ENCODE measurements around the gene NFU1.

The NFU1 gene

GRCh38 chr2:69389271-69389670 is 48.0 kb downstream of the NFU1 start:
- peaks cover 30% of the 10 kb centered on the region for H3K4me1 Mint-ChIP-seq
- H3K4me3 Mint-ChIP-seq: no peak overlapping the region
- CTCF ChIA-PET: no interaction called here
- no peak for DNase-seq
- H3K36me3 Mint-ChIP-seq: peaks cover 11% of the 10 kb centered on the region
- H3K27me3 Mint-ChIP-seq: no peaks in the 10 kb centered on the region
- no peak overlapping the region for H3K27ac Mint-ChIP-seq
- H3K9me3 Mint-ChIP-seq: no peaks in the 10 kb centered on the region

- CTCF ChIA-PET: interaction anchor here (1.0 kb wide), 1 partner anchor 13 kb away, joined by 5 read pairs; no protein-coding TSS in a partner anchor
- no peak for DNase-seq
Observed at GRCh38 chr2:69387770-69388481, 49.3 kb downstream of the NFU1 start.

GRCh38 chr2:69386789-69387734 is 50.2 kb downstream of the NFU1 start, which contains the start of gene GFPT1:
TSS of gene GFPT1 (minus strand) at chr2:69387227. CDS start at chr2:69387071, 156 bp downstream.
- Mint-ChIP-seq H3K9me3 (no peaks in the 10 kb centered on the region), H3K27ac (peak within 1 kb of the TSS; percentile 84), H3K4me1 (peaks cover 46% of the 10 kb centered on the region), H3K4me3 (peak within 1 kb of the TSS; percentile 87), H3K36me3 (peaks cover 9% of the 10 kb centered on the region), H3K27me3 (no peaks in the 10 kb centered on the region)
- peak; percentile 95 for DNase-seq
- CTCF ChIA-PET: interaction anchor here (1.3 to 2.0 kb wide), 2 partner anchors 11 to 327 kb away, joined by 4 to 16 read pairs; no protein-coding TSS in a partner anchor

More at GRCh38 chr2:69387770-69388481, 49.3 kb downstream of the NFU1 start:
- H3K27me3 Mint-ChIP-seq: no peaks in the 10 kb centered on the region
- H3K36me3 Mint-ChIP-seq: peaks cover 3% of the 10 kb centered on the region
- peak overlapping the region; percentile 87 for H3K4me3 Mint-ChIP-seq
- H3K4me1 Mint-ChIP-seq: peaks cover 40% of the 10 kb centered on the region
- H3K27ac Mint-ChIP-seq: peak overlapping the region; percentile 71
- no peaks in the 10 kb centered on the region for H3K9me3 Mint-ChIP-seq

- CTCF ChIA-PET: interaction anchor here (0.7 to 2.0 kb wide), 4 partner anchors 10 to 328 kb away, joined by 3 to 16 read pairs (median 4); partner anchors contain the start of gene NFU1
- Mint-ChIP-seq H3K4me3 (peak overlapping the region; percentile 87), H3K27me3 (no peaks in the 10 kb centered on the region), H3K36me3 (peaks cover 10% of the 10 kb centered on the region), H3K4me1 (peaks cover 47% of the 10 kb centered on the region), H3K9me3 (no peaks in the 10 kb centered on the region), H3K27ac (peak overlapping the region; percentile 80)
- no peak for DNase-seq
Observed at GRCh38 chr2:69386360-69386759, 50.9 kb downstream of the NFU1 start.

DNA sequence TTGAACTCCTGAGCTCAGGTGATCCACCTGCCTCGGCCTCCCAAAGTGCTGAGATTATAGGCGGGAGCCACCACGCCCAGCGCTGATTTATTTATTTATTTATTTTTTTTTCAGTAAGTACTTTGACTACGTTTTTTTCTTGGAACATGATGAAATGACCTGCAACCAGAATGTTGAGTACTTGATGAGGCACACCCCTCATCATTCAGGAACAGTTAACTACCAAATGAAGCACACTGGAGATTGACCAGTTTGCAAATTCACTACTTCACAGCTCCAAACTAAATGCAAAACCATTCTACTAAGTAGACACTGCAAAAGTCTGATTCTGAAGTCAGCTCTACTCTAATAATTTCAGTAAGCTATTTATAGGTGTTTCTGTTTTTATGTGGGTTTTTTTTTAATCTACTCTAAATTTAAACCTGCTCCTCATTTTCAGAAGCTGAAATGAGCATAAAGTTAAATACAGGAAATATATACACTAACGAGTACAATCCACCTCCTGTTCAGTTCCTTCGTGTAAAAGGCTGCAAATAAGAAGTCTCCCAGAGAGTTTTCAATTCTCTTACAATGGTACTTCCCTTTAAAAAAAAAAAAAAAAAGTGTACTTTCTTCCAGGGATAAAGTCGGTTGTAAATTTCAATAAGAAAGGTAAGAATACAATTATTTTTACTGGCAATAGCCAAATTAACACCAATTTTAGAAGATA is 51.6 kb downstream of the NFU1 start:
- H3K27me3 Mint-ChIP-seq: no peaks in the 10 kb centered on the region
- peaks cover 12% of the 10 kb centered on the region for H3K36me3 Mint-ChIP-seq
- peaks cover 50% of the 10 kb centered on the region for H3K4me1 Mint-ChIP-seq
- peak overlapping the region; percentile 80 for H3K27ac Mint-ChIP-seq
- DNase-seq: no peak
- H3K9me3 Mint-ChIP-seq: no peaks in the 10 kb centered on the region
- peak overlapping the region; percentile 87 for H3K4me3 Mint-ChIP-seq
- CTCF ChIA-PET: interaction anchor here (0.7 to 2.0 kb wide), 5 partner anchors 9 to 54 kb away, joined by 3 to 16 read pairs (median 3); partner anchors contain the start of gene NFU1

GRCh38 chr2:69384618-69385081 is 52.6 kb downstream of the NFU1 start:
- H3K36me3 Mint-ChIP-seq: peaks cover 12% of the 10 kb centered on the region
- H3K27me3 Mint-ChIP-seq: no peaks in the 10 kb centered on the region
- CTCF ChIA-PET: interaction anchor here (0.7 to 1.6 kb wide), 3 partner anchors 9 to 182 kb away, joined by 3 to 5 read pairs (median 4); no protein-coding TSS in a partner anchor
- DNase-seq: no peak
- no peak overlapping the region for H3K27ac Mint-ChIP-seq
- peaks cover 54% of the 10 kb centered on the region for H3K4me1 Mint-ChIP-seq
- no peak overlapping the region for H3K4me3 Mint-ChIP-seq
- no peaks in the 10 kb centered on the region for H3K9me3 Mint-ChIP-seq

DNA sequence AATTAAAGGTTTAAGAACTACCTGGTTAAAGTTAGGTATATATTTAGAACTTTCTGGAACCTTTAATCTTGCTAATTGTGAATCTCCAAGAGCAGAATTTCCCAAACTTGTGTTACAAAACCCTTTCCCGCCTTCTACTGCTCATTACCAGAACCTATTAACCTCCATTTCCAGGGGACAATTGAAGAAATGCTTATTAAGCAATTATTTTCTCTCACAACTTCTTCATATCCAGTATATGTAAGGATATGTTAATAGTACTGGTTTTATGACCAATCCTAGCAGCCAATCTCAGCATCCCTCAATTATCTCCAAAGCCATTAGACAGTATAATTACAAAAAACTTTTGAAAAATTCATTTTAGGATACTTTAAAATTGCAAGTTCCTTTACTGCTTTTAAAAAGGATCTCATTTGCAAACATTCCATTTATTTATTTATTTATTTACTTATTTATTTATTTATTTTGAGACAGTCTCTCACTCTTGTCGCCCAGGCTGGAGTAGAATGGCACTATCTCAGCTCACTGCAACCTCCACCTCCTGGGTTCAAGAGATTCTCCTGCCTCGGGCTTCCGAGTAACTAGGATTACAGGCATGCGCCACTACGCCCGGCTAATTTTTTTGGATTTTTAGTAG is 53.9 kb downstream of the NFU1 start:
- Mint-ChIP-seq H3K4me3 (no peak overlapping the region), H3K4me1 (peaks cover 54% of the 10 kb centered on the region), H3K27me3 (no peaks in the 10 kb centered on the region), H3K27ac (no peak overlapping the region), H3K36me3 (peaks cover 14% of the 10 kb centered on the region), H3K9me3 (no peaks in the 10 kb centered on the region)
- CTCF ChIA-PET: interaction anchor here (1.3 to 1.6 kb wide), 2 partner anchors 8 to 183 kb away, joined by 3 to 5 read pairs; no protein-coding TSS in a partner anchor
- no peak for DNase-seq

DNA sequence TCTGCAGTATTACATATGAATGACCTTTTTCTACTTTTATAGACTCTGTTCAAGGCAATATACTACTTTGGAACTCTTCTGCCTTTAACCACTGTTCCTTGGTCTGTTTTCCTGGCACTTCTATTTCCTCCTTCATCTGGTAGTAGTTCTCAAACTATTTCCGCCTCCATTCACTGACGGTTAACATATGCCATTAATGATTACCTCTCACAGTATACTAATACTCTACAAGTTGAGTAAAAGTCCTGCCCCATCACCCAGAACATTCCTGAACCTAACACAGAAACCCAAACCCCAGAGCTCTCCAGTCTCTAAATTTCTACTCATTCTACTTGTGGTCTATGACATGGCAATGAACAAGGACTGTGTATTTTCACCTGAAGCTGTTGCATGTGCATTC is 54.7 kb downstream of the NFU1 start:
- H3K27ac Mint-ChIP-seq: no peak overlapping the region

GRCh38 chr2:69381337-69381737 is 55.9 kb downstream of the NFU1 start:
- DNase-seq: no peak
- no peaks in the 10 kb centered on the region for H3K9me3 Mint-ChIP-seq
- H3K36me3 Mint-ChIP-seq: peaks cover 14% of the 10 kb centered on the region
- no peak overlapping the region for H3K27ac Mint-ChIP-seq
- H3K27me3 Mint-ChIP-seq: no peaks in the 10 kb centered on the region
- CTCF ChIA-PET: no interaction called here
- no peak overlapping the region for H3K4me3 Mint-ChIP-seq
- peaks cover 43% of the 10 kb centered on the region for H3K4me1 Mint-ChIP-seq

More for the DNA sequence above, 54.7 kb downstream of the NFU1 start:
- Mint-ChIP-seq H3K27me3 (no peaks in the 10 kb centered on the region), H3K36me3 (peaks cover 14% of the 10 kb centered on the region), H3K9me3 (no peaks in the 10 kb centered on the region), H3K4me1 (peaks cover 47% of the 10 kb centered on the region), H3K4me3 (no peak overlapping the region)
- DNase-seq: no peak
- CTCF ChIA-PET: no interaction called here

GRCh38 chr2:69380072-69380917 is 56.9 kb downstream of the NFU1 start:
- no peak overlapping the region for H3K27ac Mint-ChIP-seq

DNA sequence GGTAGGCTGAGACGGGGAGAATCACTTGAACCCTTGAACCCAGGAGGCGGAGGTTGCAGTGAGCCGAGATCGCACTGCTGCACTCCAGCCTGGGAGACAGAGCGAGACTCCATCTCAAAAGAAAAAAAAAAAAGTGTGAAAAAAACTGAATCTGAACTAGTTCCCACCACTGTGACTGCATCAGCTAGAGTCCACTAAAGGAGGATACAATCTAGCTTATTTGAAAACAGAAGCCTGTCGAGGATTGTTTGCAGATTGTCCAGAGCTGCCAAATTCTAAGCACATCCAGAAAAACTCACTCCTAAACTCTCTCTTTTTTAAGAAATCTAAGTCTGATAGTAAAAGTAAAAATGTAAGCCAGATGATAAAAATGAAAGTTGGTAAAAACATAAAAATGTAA is 60.8 kb downstream of the NFU1 start:
- H3K4me1 Mint-ChIP-seq: peaks cover 15% of the 10 kb centered on the region
- H3K9me3 Mint-ChIP-seq: no peaks in the 10 kb centered on the region
- no peak overlapping the region for H3K27ac Mint-ChIP-seq

More at GRCh38 chr2:69380072-69380917, 56.9 kb downstream of the NFU1 start:
- Mint-ChIP-seq H3K9me3 (no peaks in the 10 kb centered on the region), H3K4me1 (peaks cover 39% of the 10 kb centered on the region), H3K4me3 (no peak overlapping the region), H3K27me3 (no peaks in the 10 kb centered on the region), H3K36me3 (peaks cover 19% of the 10 kb centered on the region)
- DNase-seq: no peak
- CTCF ChIA-PET: interaction anchor here (0.6 kb wide), 1 partner anchor 73 kb away, joined by 3 read pairs; no protein-coding TSS in a partner anchor

More for the DNA sequence above, 60.8 kb downstream of the NFU1 start:
- no peaks in the 10 kb centered on the region for H3K27me3 Mint-ChIP-seq
- CTCF ChIA-PET: interaction anchor here (0.6 to 3.2 kb wide), 9 partner anchors 10 to 588 kb away, joined by 3 to 17 read pairs (median 4); partner anchors contain the start of genes GFPT1 and NFU1
- peaks cover 14% of the 10 kb centered on the region for H3K36me3 Mint-ChIP-seq
- DNase-seq: no peak
- no peak overlapping the region for H3K4me3 Mint-ChIP-seq
